Esophagus muscularis mucosa (tissue), 4 donors: ENCODE measurements around the gene COL12A1. TPM values are rescaled to one million over a fixed set of nuclear protein-coding genes. Genes with fewer than 3 reads are reported as not detected.
A peak's percentile ranks its signal among the peaks of the same experiment; 100 is the strongest.

Experiments used
- DNase-seq: peaks from one replicate; pipeline ENCODE4 v3.0.0-alpha.2; 2017; ENCODE audit errors: extremely low spot score
- H3K27ac ChIP-seq, 4 donors: fragments of 200-600 bp; sonication (generic); replicated peaks in 1 of 4; 1 replicate in 3 of 4; 2 replicates in 1 of 4; pipeline ENCODE4 v1.5.1; 2016 to 2019; ENCODE audit warnings: mild to moderate bottlenecking in 1 of 4
- H3K27me3 ChIP-seq, 4 donors: fragments of 200-600 bp; sonication (generic); one replicate each; pipeline versions ENCODE4 v1.5.1 to v1.6.0; 2016 to 2019
- H3K36me3 ChIP-seq, 4 donors: fragments of 200-600 bp; sonication (generic); one replicate each; pipeline ENCODE4 v1.5.1; 2016 to 2019
- H3K4me1 ChIP-seq, 4 donors: fragments of 200-600 bp; sonication (generic); one replicate each; pipeline ENCODE4 v1.5.1; 2016 to 2019
- H3K4me3 ChIP-seq, 4 donors: fragments of 200-600 bp; sonication (generic); 1 replicate in 2 of 4; 2 replicates in 2 of 4; pipeline ENCODE4 v1.5.1; 2016 to 2019; ENCODE audit warnings: mild to moderate bottlenecking in 4 of 4, moderate library complexity in 1 of 4
- H3K9me3 ChIP-seq, 4 donors: fragments of 200-600 bp; sonication (generic); 1 replicate in 3 of 4; 2 replicates in 1 of 4; pipeline ENCODE4 v1.5.1; 2016 to 2019
- CTCF ChIP-seq, 3 experiments: fragments of 200-600 bp in 2 of 3; fragments of 450-650 bp in 1 of 3; sonication (generic) in 2 of 3; IDR thresholded peaks; one replicate each; pipeline ENCODE4 v1.5.1; 2017 to 2019; ENCODE audit warnings: antibody characterized with exemption in 3 of 3, mild to moderate bottlenecking in 2 of 3, moderate library complexity in 1 of 3
- EP300 ChIP-seq: sonication (generic); formaldehyde crosslinking; IDR thresholded peaks from one replicate; pipeline ENCODE4 v1.6.1; 2017; ENCODE audit warnings: antibody characterized with exemption
- POLR2A ChIP-seq: fragments of 450-650 bp; IDR thresholded peaks from one replicate; pipeline ENCODE4 v1.6.1; 2017; ENCODE audit warnings: antibody characterized with exemption, moderate library complexity, mild to moderate bottlenecking, low read depth
- POLR2AphosphoS5 ChIP-seq, 2 donors: sonication (generic); formaldehyde crosslinking; IDR thresholded peaks; one replicate each; pipeline ENCODE4 v1.6.1; 2017; ENCODE audit warnings: antibody characterized with exemption in 2 of 2
- WGBS: methylation state at CpG from one replicate; pipeline ENCODE4 v1.1.5; 2018; 5-methylcytosine and 5-hydroxymethylcytosine counted together
- intact Hi-C: fragments of 100-400 bp; cut with DNase I; formaldehyde crosslinking; loops from one replicate; pipeline ENCODE4 v1.15.1; 2023
- total RNA-seq, 4 donors: library from RNA; depleted of rRNA; stranded (reverse); fragments of >200 nt; gene quantifications; one replicate each; pipeline versions ENCODE4 v1.1.0 to v1.2.1, GENCODE V29; 2016

Gene COL12A1
- total RNA-seq, 4 donors from 2014 or later, result 309 to 477 (median 376) TPM

- Histone ChIP-seq H3K4me3 (no peak overlapping the region), H3K27ac (peak overlapping the region; percentile 76 to 84 (median 80)), H3K4me1 (peaks cover 4 to 75% (median 67%) of the 10 kb centered on the region in 4 donors), H3K9me3 (no peaks in the 10 kb centered on the region), H3K36me3 (peaks cover 0 to 25% (median 2%) of the 10 kb centered on the region in 4 donors), H3K27me3 (no peaks in the 10 kb centered on the region)
- 71% methylated on average over 4 of the region's 4 CpGs for WGBS
- TF ChIP-seq POLR2A (no peak), CTCF (IDR thresholded peaks at IDR 0.05) (no peak), EP300 (no peak), POLR2AphosphoS5 (IDR thresholded peaks at IDR 0.05) (no peak)
- intact Hi-C loops, result no loop called here
- no peak for DNase-seq
Measured at GRCh38 chr6:75096966-75097365, 108.9 kb downstream of the COL12A1 start.

- peak overlapping the region; percentile 64 to 75 (median 68) for H3K27ac ChIP-seq
- H3K27me3 ChIP-seq, result no peaks in the 10 kb centered on the region
- intact Hi-C loops, result no loop called here
- no peak overlapping the region for H3K4me3 ChIP-seq
- H3K4me1 ChIP-seq, result peaks cover 4 to 71% (median 62%) of the 10 kb centered on the region in 4 donors
- peaks cover 0 to 17% (median 5%) of the 10 kb centered on the region in 4 donors for H3K36me3 ChIP-seq
- 29% methylated on average over 5 of the region's 5 CpGs for WGBS
- no peaks in the 10 kb centered on the region for H3K9me3 ChIP-seq
- TF ChIP-seq POLR2A, result no peak
- TF ChIP-seq POLR2AphosphoS5 (IDR thresholded peaks at IDR 0.05), result peak; percentile 27 to 54
- DNase-seq, result no peak
Measured at GRCh38 chr6:75094614-75095200, 111.1 kb downstream of the COL12A1 start.

- TF ChIP-seq EP300, result no peak
- no peak for TF ChIP-seq POLR2AphosphoS5 (IDR thresholded peaks at IDR 0.05)
- TF ChIP-seq POLR2A, result no peak
- TF ChIP-seq CTCF (IDR thresholded peaks at IDR 0.05), result no peak
- no peaks in the 10 kb centered on the region for H3K27me3 ChIP-seq
- DNase-seq, result no peak
- H3K4me1 ChIP-seq, result peaks cover 0 to 52% (median 42%) of the 10 kb centered on the region in 4 donors
- no peak overlapping the region for H3K4me3 ChIP-seq
- WGBS, result 71% methylated on average over 4 of the region's 4 CpGs
- intact Hi-C loops, result no loop called here
- H3K9me3 ChIP-seq, result no peaks in the 10 kb centered on the region
- peak overlapping the region; percentile 25 to 69 (median 66) for H3K27ac ChIP-seq
- H3K36me3 ChIP-seq, result peaks cover 0 to 41% (median 18%) of the 10 kb centered on the region in 4 donors
Measured at GRCh38 chr6:75091467-75092190, 114.2 kb downstream of the COL12A1 start.

GRCh38 chr6:75090576-75090975 is 115.3 kb downstream of the COL12A1 start:
- WGBS, result 86% methylated on average over 1 of the region's 1 CpG
- TF ChIP-seq CTCF (IDR thresholded peaks at IDR 0.05), result no peak
- TF ChIP-seq POLR2A, result no peak
- no peak for TF ChIP-seq EP300
- no peak for TF ChIP-seq POLR2AphosphoS5 (IDR thresholded peaks at IDR 0.05)
- peaks cover 0 to 41% (median 18%) of the 10 kb centered on the region in 4 donors for H3K36me3 ChIP-seq

GRCh38 chr6:75089921-75090320 is 115.9 kb downstream of the COL12A1 start:
- H3K27ac ChIP-seq, result peak overlapping the region; percentile 44 to 62 (median 52)
- intact Hi-C loops, result loop anchor here (10.0 kb wide), 1 partner anchor 675 kb away; no protein-coding TSS in a partner anchor
- peaks cover 0 to 41% (median 18%) of the 10 kb centered on the region in 4 donors for H3K36me3 ChIP-seq
- no peak for DNase-seq
- H3K4me1 ChIP-seq, result peaks cover 0 to 56% (median 48%) of the 10 kb centered on the region in 4 donors
- H3K4me3 ChIP-seq, result no peak overlapping the region
- H3K9me3 ChIP-seq, result no peaks in the 10 kb centered on the region
- whole genome bisulfite sequencing, result 78% methylated on average over 7 of the region's 8 CpGs
- no peaks in the 10 kb centered on the region for H3K27me3 ChIP-seq
- TF ChIP-seq EP300 (no peak), POLR2AphosphoS5 (IDR thresholded peaks at IDR 0.05) (no peak), CTCF (IDR thresholded peaks at IDR 0.05) (no peak), POLR2A (no peak)

More at GRCh38 chr6:75090576-75090975, 115.3 kb downstream of the COL12A1 start:
- DNase-seq, result no peak
- intact Hi-C loops, result no loop called here
- Histone ChIP-seq H3K27ac (peak overlapping the region; percentile 0 to 32 (median 18)), H3K9me3 (no peaks in the 10 kb centered on the region), H3K27me3 (no peaks in the 10 kb centered on the region), H3K4me1 (peaks cover 0 to 53% (median 45%) of the 10 kb centered on the region in 4 donors), H3K4me3 (no peak overlapping the region)
